ENCODE data around the gene CCDC80. TPM values are rescaled to one million over a fixed set of nuclear protein-coding genes. Genes with fewer than 3 reads are reported as not detected.

The CCDC80 gene
- total and polyA plus RNA-seq, 2 experiments from 2014 or later = 27.1 to 83.5 TPM

DNA sequence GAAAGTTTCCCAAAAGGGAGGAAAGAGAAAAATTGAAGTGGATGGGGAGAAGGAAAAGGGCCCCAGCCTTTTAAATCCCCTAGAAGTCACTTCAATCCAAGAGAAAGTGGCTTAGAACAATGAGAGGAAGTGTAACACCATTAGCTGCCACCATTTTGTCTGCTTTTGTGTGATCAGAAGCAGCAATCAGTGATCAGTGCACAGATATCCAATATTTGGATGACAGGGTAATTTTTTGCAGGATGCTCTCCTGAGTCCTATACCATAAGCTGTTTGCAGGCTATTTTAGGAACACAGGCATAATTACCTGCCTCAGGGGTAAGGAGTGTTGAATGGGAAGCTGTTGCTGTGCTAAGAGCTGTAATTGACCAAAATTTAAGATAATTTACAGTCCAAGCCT is 47.7 kb downstream of the CCDC80 start:
- Histone ChIP-seq H3K9me2 (replicated peaks; ENCODE audit: insufficient read depth) (no peaks in the 10 kb centered on the region), H3K27ac (no peak overlapping the region), H4K20me1 (ENCODE audit: insufficient read depth, poor library complexity, severe bottlenecking) (no peaks in the 10 kb centered on the region), H2AFZ (no peak overlapping the region), H3K36me3 (replicated peaks; ENCODE audit: insufficient read depth, low read depth) (no peaks in the 10 kb centered on the region), H3K9me3 (ENCODE audit: low read depth) (no peaks in the 10 kb centered on the region), H3K79me2 (no peaks in the 10 kb centered on the region), H3K27me3 (no peaks in the 10 kb centered on the region), H3K4me1 (ENCODE audit: insufficient read depth) (no peaks in the 10 kb centered on the region), H3K4me3 (no peak overlapping the region), H3K4me2 (no peak overlapping the region)
- DNase-seq (ENCODE audit: low spot score) = no peak
- TF ChIP-seq EZH2 (IDR thresholded peaks at IDR 0.05; ENCODE audit: borderline replicate concordance) (no peak), CTCF (IDR thresholded peaks at IDR 0.05; ENCODE audit: poor library complexity) (no peak), EZH2phosphoT487 (IDR thresholded peaks at IDR 0.05; ENCODE audit: low read depth, severe bottlenecking, unreplicated experiment) (no peak)

DNA sequence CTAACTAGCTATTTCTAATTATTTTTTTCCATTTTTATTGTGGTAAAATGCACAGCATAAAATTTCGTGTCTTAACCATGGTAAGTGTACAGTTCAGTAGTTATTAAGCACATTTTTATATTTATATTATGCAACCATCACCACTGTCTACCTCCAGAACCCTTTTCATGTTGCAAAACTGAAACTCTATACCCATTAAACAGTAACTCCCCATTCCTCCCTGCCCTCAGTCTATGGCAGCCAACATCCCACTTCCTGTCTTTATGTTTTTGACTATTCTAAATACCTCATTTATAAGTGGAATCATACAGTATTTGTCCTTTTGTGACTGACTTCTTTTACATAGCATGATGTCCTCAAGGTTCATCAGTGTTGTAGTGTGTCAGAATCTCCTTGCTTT is 53.6 kb downstream of the CCDC80 start:
- Histone ChIP-seq H3K27ac (no peak overlapping the region), H3K79me2 (no peaks in the 10 kb centered on the region), H2AFZ (no peak overlapping the region), H3K36me3 (replicated peaks; ENCODE audit: insufficient read depth, low read depth) (no peaks in the 10 kb centered on the region), H3K4me3 (no peak overlapping the region), H3K4me2 (no peak overlapping the region), H4K20me1 (ENCODE audit: insufficient read depth, poor library complexity, severe bottlenecking) (no peaks in the 10 kb centered on the region), H3K9me2 (replicated peaks; ENCODE audit: insufficient read depth) (no peaks in the 10 kb centered on the region), H3K4me1 (ENCODE audit: insufficient read depth) (no peaks in the 10 kb centered on the region), H3K9me3 (ENCODE audit: low read depth) (no peaks in the 10 kb centered on the region), H3K27me3 (no peaks in the 10 kb centered on the region)
- DNase-seq (ENCODE audit: low spot score) = no peak
- 96% methylated on average over 1 of the region's 1 CpG for WGBS (ENCODE audit: low lambda C conversion rate, missing lambda C conversion rate)
- TF ChIP-seq EZH2 (IDR thresholded peaks at IDR 0.05; ENCODE audit: borderline replicate concordance) (no peak), EZH2phosphoT487 (IDR thresholded peaks at IDR 0.05; ENCODE audit: low read depth, severe bottlenecking, unreplicated experiment) (no peak), CTCF (IDR thresholded peaks at IDR 0.05; ENCODE audit: poor library complexity) (no peak)

DNA sequence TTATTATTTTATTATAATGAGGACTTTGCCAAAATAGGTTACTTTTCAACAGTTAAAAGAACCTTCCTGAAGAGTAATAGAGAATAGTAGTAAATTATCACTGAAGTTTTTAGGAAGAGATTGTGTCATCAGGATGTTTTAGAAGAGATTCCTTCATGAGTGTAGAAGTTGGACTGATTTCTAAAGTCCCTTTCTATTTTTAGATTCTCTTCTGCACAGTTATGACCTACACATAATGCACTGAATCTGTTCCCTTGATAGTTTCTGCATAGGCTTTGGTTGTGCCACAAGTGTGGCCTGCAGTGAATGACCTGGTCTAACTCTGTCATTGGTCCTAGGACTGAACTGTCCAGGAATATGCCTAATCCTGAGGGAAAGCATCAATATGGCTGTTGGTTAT is 55.2 kb downstream of the CCDC80 start:
- H3K4me1 ChIP-seq (ENCODE audit: insufficient read depth) = no peaks in the 10 kb centered on the region
- H3K4me3 ChIP-seq = no peak overlapping the region
- H3K79me2 ChIP-seq = no peaks in the 10 kb centered on the region
- H4K20me1 ChIP-seq (ENCODE audit: insufficient read depth, poor library complexity, severe bottlenecking) = no peaks in the 10 kb centered on the region
- H3K27me3 ChIP-seq = no peaks in the 10 kb centered on the region
- TF ChIP-seq EZH2phosphoT487 (IDR thresholded peaks at IDR 0.05; ENCODE audit: low read depth, severe bottlenecking, unreplicated experiment) (no peak), EZH2 (IDR thresholded peaks at IDR 0.05; ENCODE audit: borderline replicate concordance) (no peak), CTCF (IDR thresholded peaks at IDR 0.05; ENCODE audit: poor library complexity) (no peak)
- no peaks in the 10 kb centered on the region for H3K9me3 ChIP-seq (ENCODE audit: low read depth)
- H2AFZ ChIP-seq = no peak overlapping the region
- DNase-seq (ENCODE audit: low spot score) = no peak
- H3K4me2 ChIP-seq = no peak overlapping the region
- H3K9me2 ChIP-seq (replicated peaks; ENCODE audit: insufficient read depth) = no peaks in the 10 kb centered on the region
- H3K27ac ChIP-seq = no peak overlapping the region
- no peaks in the 10 kb centered on the region for H3K36me3 ChIP-seq (replicated peaks; ENCODE audit: insufficient read depth, low read depth)

GRCh38 chr3:112583105-112583504 is 57.8 kb downstream of the CCDC80 start:
- no peak for TF ChIP-seq EZH2 (IDR thresholded peaks at IDR 0.05; ENCODE audit: borderline replicate concordance)
- no peak for TF ChIP-seq CTCF (IDR thresholded peaks at IDR 0.05; ENCODE audit: poor library complexity)
- TF ChIP-seq EZH2phosphoT487 (IDR thresholded peaks at IDR 0.05; ENCODE audit: low read depth, severe bottlenecking, unreplicated experiment) = no peak
- H3K9me3 ChIP-seq (ENCODE audit: low read depth) = no peaks in the 10 kb centered on the region
- no peak overlapping the region for H3K4me3 ChIP-seq
- no peak overlapping the region for H3K27ac ChIP-seq
- H3K79me2 ChIP-seq = no peaks in the 10 kb centered on the region
- H3K9me2 ChIP-seq (replicated peaks; ENCODE audit: insufficient read depth) = no peaks in the 10 kb centered on the region
- no peaks in the 10 kb centered on the region for H3K4me1 ChIP-seq (ENCODE audit: insufficient read depth)
- no peaks in the 10 kb centered on the region for H3K36me3 ChIP-seq (replicated peaks; ENCODE audit: insufficient read depth, low read depth)
- no peak overlapping the region for H2AFZ ChIP-seq
- no peaks in the 10 kb centered on the region for H3K27me3 ChIP-seq
- DNase-seq (ENCODE audit: low spot score) = no peak
- no peaks in the 10 kb centered on the region for H4K20me1 ChIP-seq (ENCODE audit: insufficient read depth, poor library complexity, severe bottlenecking)
- WGBS (ENCODE audit: low lambda C conversion rate, missing lambda C conversion rate) = 80% methylated on average over 3 of the region's 3 CpGs
- H3K4me2 ChIP-seq = no peak overlapping the region

Measured in hepatocyte (in vitro differentiated cells).